NCI-H510A (cell line): ENCODE data around the gene PKDCC.

ENCODE experiments used
- DNase-seq: peaks from one replicate; lab custom pipeline; 2025; lab: John Stamatoyannopoulos, UW

Gene PKDCC

GRCh38 chr2:42087137-42087856 lies 39.5 kb downstream of the PKDCC start:
- DNase-seq: no peak

- no peak for DNase-seq
Measured at GRCh38 chr2:42087857-42088195, 40.0 kb downstream of the PKDCC start.

GRCh38 chr2:42089340-42089925 lies 41.6 kb downstream of the PKDCC start:
- DNase-seq: no peak

GRCh38 chr2:42090216-42090615 lies 42.4 kb downstream of the PKDCC start:
- no peak for DNase-seq

GRCh38 chr2:42091671-42092070 lies 43.9 kb downstream of the PKDCC start:
- no peak for DNase-seq

- no peak for DNase-seq
Measured at GRCh38 chr2:42092084-42092996, 44.5 kb downstream of the PKDCC start.

GRCh38 chr2:42094114-42094513 lies 46.3 kb downstream of the PKDCC start:
- DNase-seq: no peak

- peak; percentile 25 for DNase-seq
Measured at GRCh38 chr2:42095923-42096408, 48.1 kb downstream of the PKDCC start.

- DNase-seq: no peak
Measured at GRCh38 chr2:42096869-42097591, 49.2 kb downstream of the PKDCC start.

GRCh38 chr2:42098571-42099437 lies 51.0 kb downstream of the PKDCC start:
- DNase-seq: no peak

- DNase-seq: no peak
Measured at GRCh38 chr2:42099438-42100173, 51.8 kb downstream of the PKDCC start.

GRCh38 chr2:42100683-42101205 lies 52.9 kb downstream of the PKDCC start:
- no peak for DNase-seq

GRCh38 chr2:42101206-42102023 lies 53.6 kb downstream of the PKDCC start:
- DNase-seq: no peak

GRCh38 chr2:42102024-42102590 lies 54.3 kb downstream of the PKDCC start:
- no peak for DNase-seq

GRCh38 chr2:42102591-42103450 lies 55.0 kb downstream of the PKDCC start:
- no peak for DNase-seq

GRCh38 chr2:42103829-42104228 lies 56.0 kb downstream of the PKDCC start:
- DNase-seq: no peak

GRCh38 chr2:42104621-42105020 lies 56.8 kb downstream of the PKDCC start:
- DNase-seq: no peak
